Thyroid gland (tissue), 4 donors: ENCODE results near the gene OR2M2.

Experiments used
- CTCF ChIP-seq, 6 experiments: fragments of 200-600 bp in 3 of 6; fragments of 450-650 bp in 3 of 6; sonication (generic) in 3 of 6; IDR thresholded peaks; one replicate each; pipeline ENCODE4 v1.5.1; 2016 to 2019; ENCODE audit warnings: antibody characterized with exemption in 6 of 6, mild to moderate bottlenecking in 2 of 6, inconsistent platforms in 1 of 6, moderate library complexity in 1 of 6
- POLR2A ChIP-seq, 2 donors: fragments of 450-650 bp; IDR thresholded peaks; one replicate each; pipeline ENCODE4 v1.6.1; 2017; ENCODE audit warnings: antibody characterized with exemption in 2 of 2, mild to moderate bottlenecking in 2 of 2, moderate library complexity in 1 of 2

GRCh38 chr1:248187363-248187762, 12.7 kb downstream of the OR2M2 start:
- TF ChIP-seq CTCF (IDR thresholded peaks at IDR 0.05) (no peak), POLR2A (IDR thresholded peaks at IDR 0.05) (no peak)
